Endothelial cell of umbilical vein (primary cell): ENCODE data around the gene MAN2B2. TPM values are rescaled to one million over a fixed set of nuclear protein-coding genes. Genes with fewer than 3 reads are reported as not detected.

Experiments used
- BruUV-seq: library from RNA; stranded (reverse); fragments of 400-500 nt; replicated peaks from 2 replicates; lab custom pipeline; 2021; lab: Mats Ljungman, UMichigan
- CTCF ChIA-PET: fragments of 300-600, 350-600 bp; sonication (Branson Sonifier 250); formaldehyde crosslinking; loops from one replicate; lab custom pipeline; 2021; ENCODE audit warnings: antibody characterized with exemption, inconsistent platforms; lab: Charles Lee
- POLR2A ChIA-PET: fragments of 300-600, 350-600 bp; sonication (Branson Sonifier 250); formaldehyde crosslinking; loops from one replicate; lab custom pipeline; 2021; ENCODE audit warnings: antibody characterized with exemption, inconsistent platforms; lab: Charles Lee
- DNase-seq: peaks from one replicate; pipeline ENCODE4 v3.0.0-alpha.2; 2011; ENCODE audit warnings: low read depth, low spot score
- FAIRE-seq: peaks from 2 replicates; lab custom pipeline; 2011; peaks lifted over from hg19 to GRCh38; lab: Jason Lieb, UNC
- H2AFZ ChIP-seq: 2 replicates; pipeline ENCODE4 v1.6.0; 2012; ENCODE audit warnings: low read depth, low read length, control low read depth, inconsistent platforms
- H3K27ac ChIP-seq: 2 replicates; pipeline ENCODE4 v1.5.1; 2011; ENCODE audit warnings: low read depth, mild to moderate bottlenecking, control low read depth, low read length, moderate library complexity; ENCODE audit not compliant: insufficient read depth
- H3K27me3 ChIP-seq, 2 experiments: 2 replicates each; pipeline versions ENCODE4 v1.6.0 to v1.6.1; 2011; ENCODE audit warnings: low read length in 2 of 2, mixed read lengths in 1 of 2; ENCODE audit not compliant: control insufficient read depth in 2 of 2, insufficient read depth in 2 of 2
- H3K36me3 ChIP-seq, 2 experiments: 2 replicates in 1 of 2; 3 replicates in 1 of 2; pipeline ENCODE4 v1.5.1; 2011; ENCODE audit warnings: low read length in 2 of 2, mild to moderate bottlenecking in 1 of 2, moderate library complexity in 1 of 2; ENCODE audit not compliant: control insufficient read depth in 2 of 2, insufficient read depth in 2 of 2; ENCODE audit errors: extremely low read depth in 1 of 2
- H3K4me1 ChIP-seq: 3 replicates; pipeline ENCODE4 v1.5.1; 2011; ENCODE audit warnings: mild to moderate bottlenecking, low read length; ENCODE audit not compliant: control insufficient read depth, insufficient read depth; ENCODE audit errors: extremely low read depth
- H3K4me2 ChIP-seq: 2 replicates; pipeline ENCODE4 v1.6.1; 2011; ENCODE audit warnings: low read length, control low read depth, mixed read lengths; ENCODE audit not compliant: insufficient read depth
- H3K4me3 ChIP-seq, 3 experiments: fragments of 200-600 bp in 1 of 3; sonication (generic), shearing (Covaris generic) in 1 of 3; replicated peaks in 1 of 3; 2 replicates each; pipeline ENCODE4 v1.5.1; 2011 to 2016; ENCODE audit warnings: control low read depth in 3 of 3, low read length in 3 of 3, mild to moderate bottlenecking in 2 of 3, inconsistent platforms in 1 of 3, low read depth in 1 of 3, moderate library complexity in 1 of 3; ENCODE audit not compliant: insufficient read depth in 1 of 3
- H3K79me2 ChIP-seq: 2 replicates; pipeline ENCODE4 v1.6.0; 2012; ENCODE audit warnings: low read length, inconsistent platforms; ENCODE audit not compliant: control insufficient read depth, insufficient read depth
- H3K9ac ChIP-seq: replicated peaks from 2 replicates; pipeline ENCODE3; 2011; ENCODE audit warnings: low read length, control low read depth; ENCODE audit not compliant: insufficient read depth; ENCODE audit errors: extremely low read depth
- H3K9me1 ChIP-seq: replicated peaks from 3 replicates; pipeline ENCODE4 v1.6.0; 2011; ENCODE audit warnings: mild to moderate bottlenecking, low read length; ENCODE audit not compliant: control insufficient read depth, insufficient read depth; ENCODE audit errors: extremely low read depth
- H3K9me3 ChIP-seq: replicated peaks from 2 replicates; pipeline ENCODE4 v1.5.1; 2012; ENCODE audit warnings: low read length, inconsistent platforms; ENCODE audit not compliant: control insufficient read depth, insufficient read depth
- H4K20me1 ChIP-seq: replicated peaks from 2 replicates; pipeline ENCODE3; 2011; ENCODE audit warnings: mild to moderate bottlenecking, low read length; ENCODE audit not compliant: control insufficient read depth, insufficient read depth; ENCODE audit errors: extremely low read depth
- CTCF ChIP-seq, 2 donors: IDR thresholded peaks; 1 replicate in 1 of 2; 2 replicates in 1 of 2; pipeline ENCODE4 v1.5.1; 2011; ENCODE audit warnings: low read length in 2 of 2, mild to moderate bottlenecking in 2 of 2, moderate library complexity in 2 of 2, control low read depth in 1 of 2, inconsistent platforms in 1 of 2, low read depth in 1 of 2; ENCODE audit not compliant: insufficient read depth in 1 of 2; ENCODE audit errors: extremely low read depth in 1 of 2
- EZH2 ChIP-seq: IDR thresholded peaks from 2 replicates; pipeline ENCODE4 v1.6.1; 2012; ENCODE audit warnings: borderline replicate concordance, low read depth, mild to moderate bottlenecking, moderate library complexity, low read length, inconsistent platforms; ENCODE audit not compliant: severe bottlenecking
- FOS ChIP-seq: IDR thresholded peaks from 2 replicates; pipeline ENCODE4 v1.6.1; 2011; ENCODE audit warnings: mild to moderate bottlenecking, low read length, moderate library complexity, borderline replicate concordance; ENCODE audit not compliant: insufficient read depth
- GATA2 ChIP-seq: IDR thresholded peaks from 2 replicates; pipeline ENCODE4 v1.7.0; 2011; ENCODE audit warnings: low read depth, mild to moderate bottlenecking, moderate library complexity, mixed read lengths, low read length; ENCODE audit not compliant: insufficient read length, insufficient read depth
- JUN ChIP-seq: IDR thresholded peaks from 2 replicates; pipeline ENCODE4 v1.6.1; 2011; ENCODE audit warnings: borderline replicate concordance, low read depth; ENCODE audit not compliant: insufficient read length, insufficient read depth
- MAX ChIP-seq: IDR thresholded peaks from 2 replicates; pipeline ENCODE4 v1.6.1; 2011; ENCODE audit not compliant: insufficient read depth, insufficient read length
- MYC ChIP-seq: IDR thresholded peaks from one replicate; pipeline ENCODE4 v1.6.1; 2011; ENCODE audit warnings: mild to moderate bottlenecking, low read depth, low read length
- POLR2A ChIP-seq: IDR thresholded peaks from 2 replicates; pipeline ENCODE4 v1.6.1; 2012; ENCODE audit warnings: low read depth, mild to moderate bottlenecking, control low read depth, low read length
- POLR2AphosphoS5 ChIP-seq: IDR thresholded peaks from 2 replicates; pipeline ENCODE4 v1.6.1; 2012; ENCODE audit warnings: low read depth, mild to moderate bottlenecking, control low read depth, low read length, moderate library complexity; ENCODE audit not compliant: insufficient read depth
- dilution Hi-C: fragments of 300-500 bp; cut with MboI; formaldehyde crosslinking; loops from one replicate; pipeline ENCODE4 v1.15.0; 2019; ENCODE audit warnings: low sequenced_read_pairs; ENCODE audit not compliant: extremely low pct_ligation_motif_present
- intact Hi-C: fragments of 100-400 bp; cut with micrococcal nuclease; formaldehyde crosslinking; loops from one replicate; pipeline ENCODE4 v1.10.0; 2022
- polyA plus RNA-seq, 4 experiments: library from polyadenylated mRNA; depleted of rRNA in 3 of 4; stranded (reverse) in 3 of 4; unstranded in 1 of 4; fragments of >200 nt; gene quantifications; 2 replicates each; pipeline versions ENCODE4 v1.2.1 to v1.2.3, GENCODE V29; 2011 to 2012; ENCODE audit warnings: missing spikeins in 1 of 4
- total RNA-seq: library from RNA; stranded (reverse); gene quantifications from 2 replicates; pipeline ENCODE4 v1.2.3, GENCODE V29; 2021

MAN2B2 gene
- total and polyA plus RNA-seq, 2 donors (not counting 3 experiments of a cell fraction or from before 2014, with no cell fraction given) = 15.7 to 25.1 TPM

- Histone ChIP-seq H3K9me1 (no peaks in the 10 kb centered on the region), H3K9me3 (no peaks in the 10 kb centered on the region), H3K27me3 (peaks cover 38 to 47% of the 10 kb centered on the region in 2 experiments), H3K36me3 (no peaks in the 10 kb centered on the region), H3K4me3 (no peak overlapping the region), H4K20me1 (no peaks in the 10 kb centered on the region), H3K4me2 (no peak overlapping the region), H3K4me1 (no peaks in the 10 kb centered on the region), H3K79me2 (no peaks in the 10 kb centered on the region), H3K9ac (no peak overlapping the region), H3K27ac (no peak overlapping the region), H2AFZ (no peak overlapping the region)
- no TSS peak for BruUV-seq
- TF ChIP-seq GATA2 (no peak), MAX (no peak), POLR2A (no peak), MYC (no peak), EZH2 (peak; percentile 92), JUN (no peak), CTCF (IDR thresholded peaks at IDR 0.05; ENCODE audit: extremely low read depth in 1 of 2, insufficient read depth in 1 of 2, low read depth in 1 of 2, low read length in 2 of 2) (no peak), FOS (no peak), POLR2AphosphoS5 (no peak)
- dilution Hi-C loops (no loop called here), intact Hi-C loops (no loop called here)
- POLR2A ChIA-PET = no interaction called here
- DNase-seq = no peak
- CTCF ChIA-PET = interaction anchor here (0.6 kb wide), 1 partner anchor 9 kb away, joined by 3 read pairs; no protein-coding TSS in a partner anchor
- FAIRE-seq = no peak
Observed at GRCh38 chr4:6562931-6563901, 11.8 kb upstream of the MAN2B2 start.
